ENCODE measurements around the gene RBM38. TPM values are rescaled to one million over a fixed set of nuclear protein-coding genes. Genes with fewer than 3 reads are reported as not detected.

Gene RBM38
- total RNA-seq, 4 donors from 2014 or later: 9.6 to 15.5 (median 12.8) TPM

GRCh38 chr20:57386762-57387161 is 4.4 kb upstream of the RBM38 start:
- Histone ChIP-seq H3K9me3 (no peaks in the 10 kb centered on the region), H3K36me3 (no peaks in the 10 kb centered on the region), H3K27ac (no peak overlapping the region), H3K4me3 (no peak overlapping the region), H3K4me1 (peaks cover 0 to 15% (median 14%) of the 10 kb centered on the region in 4 donors), H3K27me3 (no peaks in the 10 kb centered on the region)
- no peak for TF ChIP-seq CTCF (IDR thresholded peaks at IDR 0.05)
- no peak for TF ChIP-seq POLR2A (IDR thresholded peaks at IDR 0.05)
- DNase-seq: peak in 1 of 3 donors; percentile 34

GRCh38 chr20:57387463-57387862 is 3.7 kb upstream of the RBM38 start:
- H3K4me3 ChIP-seq: no peak overlapping the region

GRCh38 chr20:57387945-57388371 is 3.2 kb upstream of the RBM38 start:
- Histone ChIP-seq H3K9me3 (no peaks in the 10 kb centered on the region), H3K4me1 (peaks cover 0 to 23% (median 15%) of the 10 kb centered on the region in 4 donors), H3K4me3 (no peak overlapping the region), H3K36me3 (no peaks in the 10 kb centered on the region), H3K27ac (no peak overlapping the region), H3K27me3 (no peaks in the 10 kb centered on the region)
- peak in 1 of 3 donors; percentile 44 for DNase-seq
- TF ChIP-seq CTCF (IDR thresholded peaks at IDR 0.05) (no peak), POLR2A (IDR thresholded peaks at IDR 0.05) (no peak)

More at GRCh38 chr20:57387463-57387862, 3.7 kb upstream of the RBM38 start:
- Histone ChIP-seq H3K4me1 (peaks cover 0 to 18% (median 15%) of the 10 kb centered on the region in 4 donors), H3K27me3 (no peaks in the 10 kb centered on the region), H3K9me3 (no peaks in the 10 kb centered on the region), H3K27ac (no peak overlapping the region), H3K36me3 (no peaks in the 10 kb centered on the region)
- DNase-seq: peak in 2 of 3 donors; percentile 42 to 45
- no peak for TF ChIP-seq POLR2A (IDR thresholded peaks at IDR 0.05)

GRCh38 chr20:57388953-57389694 is 2.1 kb upstream of the RBM38 start:
- H3K27ac ChIP-seq: peak overlapping the region; percentile 31 to 80 (median 51)
- H3K27me3 ChIP-seq: no peaks in the 10 kb centered on the region
- H3K9me3 ChIP-seq: no peaks in the 10 kb centered on the region
- H3K36me3 ChIP-seq: peaks cover 0 to 8% (median 0%) of the 10 kb centered on the region in 3 donors
- H3K4me3 ChIP-seq: peak overlapping the region; percentile 33 to 96 (median 66)
- DNase-seq: peak; percentile 71 to 92 (median 90)
- TF ChIP-seq CTCF (IDR thresholded peaks at IDR 0.05) (peak in 5 of 6 experiments; percentile 10 to 45 (median 31)), POLR2A (IDR thresholded peaks at IDR 0.05) (peak in 1 of 2 donors; percentile 36)
- H3K4me1 ChIP-seq: peaks cover 0 to 34% (median 26%) of the 10 kb centered on the region in 4 donors

GRCh38 chr20:57389695-57390603 is 1.2 kb upstream of the RBM38 start:
- Histone ChIP-seq H3K27ac (peak overlapping the region; percentile 31 to 80 (median 51)), H3K4me1 (peaks cover 0 to 42% (median 30%) of the 10 kb centered on the region in 4 donors), H3K27me3 (no peaks in the 10 kb centered on the region), H3K36me3 (peaks cover 0 to 13% (median 0%) of the 10 kb centered on the region in 3 donors), H3K9me3 (no peaks in the 10 kb centered on the region), H3K4me3 (peak overlapping the region; percentile 33 to 96 (median 66))
- DNase-seq: peak; percentile 55 to 70 (median 61)
- no peak for TF ChIP-seq CTCF (IDR thresholded peaks at IDR 0.05)
- no peak for TF ChIP-seq POLR2A (IDR thresholded peaks at IDR 0.05)

Measured in Peyer's patch (tissue), 4 donors.